NCI-H2081 (cell line): ENCODE measurements around the gene CTXND1.
"Not testable (repeated sequence)": the region's sequence is repeated elsewhere in the genome, so short reads cannot be mapped to it uniquely, and the experiment has no call there.

Experiments used
- DNase-seq, 2 experiments: peaks; one replicate each; lab custom pipeline; 2025; lab: John Stamatoyannopoulos, UW

Gene CTXND1

DNA sequence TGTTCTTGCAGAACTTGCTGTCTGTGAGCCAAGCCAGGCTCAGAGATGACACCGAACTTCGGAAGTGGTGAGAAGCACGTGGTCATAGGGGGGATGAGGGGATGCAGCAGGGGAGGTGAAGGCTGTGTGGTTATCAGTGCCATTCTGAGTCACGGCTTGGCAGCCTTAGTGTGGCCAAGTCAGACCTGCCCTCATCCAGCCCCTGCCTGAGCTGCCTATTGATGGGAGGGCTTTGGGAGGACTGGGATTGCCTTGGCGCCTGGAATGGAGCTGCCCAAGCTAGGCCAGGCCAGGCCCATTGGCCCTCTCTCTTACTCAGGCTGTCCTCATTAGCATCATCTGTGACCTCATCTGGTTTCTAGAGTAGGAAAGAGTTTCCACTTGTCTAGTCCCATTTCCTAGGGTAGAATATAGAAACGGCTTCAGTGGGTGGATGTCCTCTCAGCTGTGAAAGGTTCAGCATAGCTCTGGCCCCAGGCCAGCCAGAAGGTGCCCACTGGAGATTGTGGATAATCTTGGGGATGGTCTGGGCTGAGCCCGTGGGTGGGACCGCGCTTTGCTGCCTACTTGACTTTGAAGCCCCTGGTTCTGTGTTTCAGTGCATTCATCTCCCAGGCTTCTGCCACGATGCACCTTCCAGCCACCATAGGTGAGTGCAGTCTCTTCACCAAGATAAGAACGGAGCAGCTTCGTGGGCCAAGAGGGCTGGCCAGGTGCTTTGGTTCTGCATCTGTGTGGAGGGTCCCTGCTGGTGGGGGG is 92.0 kb downstream of the CTXND1 start:
- DNase-seq: no peak

DNA sequence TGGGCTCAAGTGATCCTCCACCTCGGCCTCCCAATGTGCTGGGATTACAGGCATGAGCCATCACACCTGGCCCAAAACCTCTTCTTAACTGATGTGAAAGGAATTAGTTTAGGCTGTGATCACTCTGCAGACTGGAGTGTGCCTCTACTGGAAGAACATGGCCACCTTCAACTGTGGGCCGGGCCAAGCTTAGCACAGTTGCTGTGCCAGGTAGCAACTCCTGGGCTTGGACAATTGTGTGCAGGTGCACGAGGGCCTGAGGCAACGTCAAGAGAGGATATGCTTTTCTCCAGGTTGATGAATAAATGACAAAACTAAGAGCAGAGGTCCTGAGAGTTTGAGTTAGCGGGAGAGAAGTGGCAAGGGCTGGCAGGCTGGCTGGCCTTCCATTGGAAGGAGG is 92.7 kb downstream of the CTXND1 start:
- no peak for DNase-seq

DNA sequence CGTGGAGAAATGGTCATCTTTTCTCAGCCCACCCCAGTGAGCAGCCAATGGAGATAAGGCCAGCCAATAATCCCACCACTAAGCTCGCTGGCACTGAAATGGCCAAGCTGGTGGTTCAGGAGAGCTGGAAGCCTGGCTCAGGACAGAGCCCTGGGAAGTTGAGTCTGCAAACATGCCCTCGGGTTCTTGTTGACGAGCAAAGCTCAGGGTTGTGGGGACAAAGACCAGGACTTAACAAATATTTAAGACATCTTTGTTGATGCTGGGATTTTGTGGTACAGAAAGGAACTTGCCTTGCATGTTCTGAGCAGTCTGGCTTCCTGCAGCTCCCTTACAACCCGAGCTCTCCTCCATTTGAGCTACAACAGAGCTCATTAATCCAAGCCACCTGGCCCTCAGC is 94.8 kb downstream of the CTXND1 start:
- DNase-seq: no peak

DNA sequence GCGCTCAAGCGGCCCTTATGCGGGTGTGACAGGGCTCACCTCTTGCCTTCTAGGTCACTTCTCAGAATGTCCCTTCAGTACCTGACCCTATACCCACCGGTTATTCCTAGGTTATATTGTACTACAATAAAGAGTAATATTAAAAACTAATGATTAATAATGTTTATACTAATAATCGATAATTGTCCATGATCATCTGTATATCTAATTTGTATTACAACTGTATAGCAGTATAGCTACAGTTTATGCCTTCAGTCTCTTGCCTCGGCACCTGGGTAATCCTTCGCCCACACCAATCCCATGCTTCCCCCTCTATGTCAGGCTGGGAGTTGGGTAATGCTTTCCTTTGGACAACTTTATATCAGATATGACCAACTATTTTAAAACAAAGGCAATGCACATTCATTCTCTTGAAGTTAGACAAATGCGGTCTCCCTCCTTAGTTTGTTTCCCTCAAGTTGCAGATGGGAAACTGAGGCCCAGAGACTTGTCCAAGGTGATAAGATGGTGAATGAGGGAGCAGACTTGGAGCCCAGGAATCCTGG is 95.8 kb downstream of the CTXND1 start:
- DNase-seq: no peak

DNA sequence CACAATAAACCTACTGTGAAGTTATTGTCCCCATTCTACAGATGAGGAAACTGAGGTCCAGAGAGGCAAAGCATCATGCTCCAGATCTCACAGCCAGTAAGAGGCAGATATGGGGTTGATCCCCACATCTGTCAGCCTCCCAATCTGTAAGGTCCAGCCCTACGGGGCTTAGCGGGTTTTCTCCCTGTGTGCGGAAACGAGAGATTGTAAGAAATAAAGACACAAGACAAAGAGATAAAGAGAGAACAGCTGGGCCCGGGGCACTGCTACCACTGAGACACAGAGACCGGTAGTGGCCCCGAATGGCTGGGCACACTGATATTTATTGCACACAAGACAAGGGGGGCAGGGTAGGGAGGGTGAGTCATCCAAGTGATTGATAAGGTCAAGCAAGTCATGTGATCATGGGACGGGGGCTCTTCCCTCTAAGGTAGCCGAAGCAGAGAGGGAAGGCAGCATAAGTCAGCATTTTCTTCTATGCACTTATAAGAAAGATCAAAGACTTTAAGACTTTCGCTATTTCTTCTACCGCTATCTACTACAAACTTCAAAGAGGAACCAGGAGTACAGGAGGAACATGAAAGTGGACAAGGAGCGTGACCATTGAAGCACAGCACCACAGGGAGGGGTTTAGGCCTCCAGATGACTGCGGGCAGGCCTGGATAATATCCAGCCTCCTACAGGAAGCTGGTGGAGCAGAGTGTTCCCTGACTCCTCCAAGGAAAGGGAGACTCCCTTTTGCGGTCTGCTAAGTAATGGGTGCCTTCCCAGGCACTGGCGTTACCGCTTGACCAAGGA is 96.4 kb downstream of the CTXND1 start:
- not testable (repeated sequence) for DNase-seq

DNA sequence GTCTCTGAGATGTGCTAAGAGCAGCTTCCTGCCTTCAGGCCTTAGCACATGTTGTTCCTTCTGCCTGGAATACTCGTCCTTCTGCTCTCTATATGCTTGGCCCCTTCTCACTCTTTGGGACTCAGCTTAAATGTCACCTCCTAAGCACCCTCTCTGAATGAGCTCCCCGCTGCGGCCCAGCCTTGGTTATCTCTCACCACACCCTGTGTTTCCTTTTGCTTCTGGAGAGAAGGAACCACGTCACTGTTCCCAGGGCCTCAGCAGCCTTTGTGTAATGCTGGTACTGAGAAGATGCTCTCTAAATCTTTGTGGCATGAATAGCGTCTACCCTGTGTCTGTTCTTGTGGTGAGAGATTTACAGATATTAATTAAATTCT is 97.0 kb downstream of the CTXND1 start:
- DNase-seq: no peak

DNA sequence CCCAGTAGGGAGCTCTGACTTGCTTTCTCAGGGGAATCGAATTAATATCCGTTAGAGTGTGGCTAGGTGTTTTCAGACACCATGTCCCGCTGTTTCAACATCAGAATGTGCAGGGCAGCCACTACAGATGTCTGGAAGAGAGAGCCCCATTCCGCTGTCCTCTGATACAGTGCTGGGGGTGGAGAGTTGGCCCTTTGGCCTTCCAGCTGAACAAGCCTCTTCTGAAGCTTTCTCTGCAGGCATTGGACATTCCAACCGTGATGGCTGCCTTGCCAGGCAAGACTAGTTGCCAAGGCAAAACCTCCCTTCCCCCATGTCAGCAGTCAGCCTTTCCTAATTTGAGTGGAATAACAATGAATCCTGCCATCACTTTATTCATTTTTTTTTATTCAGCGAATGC is 97.7 kb downstream of the CTXND1 start:
- no peak for DNase-seq

DNA sequence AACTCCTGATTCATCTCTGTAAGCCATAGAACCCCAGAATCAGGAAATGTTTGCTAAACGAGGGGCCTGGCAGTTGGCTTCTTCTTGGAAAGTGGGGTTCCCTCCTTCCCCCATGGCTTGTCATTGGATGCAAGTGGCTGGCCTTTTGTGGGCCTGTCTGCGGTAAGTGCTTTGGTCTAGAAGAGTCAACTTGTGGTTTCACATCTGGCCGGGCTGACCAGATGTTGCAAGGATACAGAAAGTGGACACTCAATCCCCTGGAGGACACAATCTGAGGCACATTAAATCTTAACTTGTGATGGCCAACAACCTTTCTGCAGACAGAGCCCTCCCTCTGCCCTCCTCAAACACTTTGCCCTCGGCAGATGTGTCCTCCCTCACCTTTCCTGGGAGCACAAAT is 98.1 kb downstream of the CTXND1 start:
- DNase-seq: no peak

DNA sequence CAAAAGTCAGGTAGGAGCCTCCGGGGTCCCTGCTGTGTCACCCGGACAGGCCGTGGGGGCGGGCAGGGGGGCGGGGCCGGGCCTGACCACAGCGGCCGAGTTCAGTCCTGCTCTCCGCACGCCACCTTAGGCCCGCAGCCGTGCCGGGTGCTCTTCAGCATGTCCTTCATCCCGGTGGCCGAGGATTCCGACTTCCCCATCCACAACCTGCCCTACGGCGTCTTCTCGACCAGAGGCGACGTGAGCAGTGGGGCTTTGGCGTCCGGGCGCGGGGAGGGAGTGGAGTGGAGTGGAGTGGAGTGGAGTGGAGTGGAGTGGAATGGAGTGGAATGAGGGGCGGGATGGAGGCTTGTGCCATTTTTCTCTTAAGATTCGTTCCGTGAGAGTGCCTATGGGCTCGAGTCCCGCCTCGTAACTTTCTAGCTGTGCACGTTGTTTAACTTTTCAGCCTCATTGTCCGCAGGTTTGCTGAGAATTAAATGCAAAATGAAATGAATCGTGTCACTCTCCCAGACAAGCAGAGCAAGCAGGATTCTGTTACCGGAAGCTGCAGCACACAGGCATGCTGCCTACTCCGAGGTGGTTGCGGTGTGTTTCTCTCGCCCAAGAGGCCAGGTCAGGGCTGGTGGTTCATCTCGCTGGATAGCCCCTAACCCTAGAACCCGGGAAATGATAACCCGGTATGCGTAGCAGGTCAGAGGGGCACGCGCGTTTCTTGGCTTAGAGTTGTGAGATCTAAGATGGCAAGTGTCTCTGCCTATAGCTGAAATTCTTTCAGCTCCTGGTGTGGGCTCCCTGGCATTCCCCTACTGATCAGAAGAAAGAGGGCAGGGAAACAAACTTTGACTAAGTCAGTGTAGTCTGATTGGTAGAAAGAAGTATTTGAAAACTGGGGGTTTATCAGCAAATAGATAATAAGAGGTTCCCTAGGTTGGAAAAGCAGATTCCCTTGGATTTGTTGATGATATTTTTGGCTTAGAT is 98.8 kb downstream of the CTXND1 start, which contains the start of gene FAH:
Gene FAH (plus strand): TSS at position 104 of the 981 bp plus-strand sequence. CDS start 56 bp downstream, at position 160.
- DNase-seq: no peak

DNA sequence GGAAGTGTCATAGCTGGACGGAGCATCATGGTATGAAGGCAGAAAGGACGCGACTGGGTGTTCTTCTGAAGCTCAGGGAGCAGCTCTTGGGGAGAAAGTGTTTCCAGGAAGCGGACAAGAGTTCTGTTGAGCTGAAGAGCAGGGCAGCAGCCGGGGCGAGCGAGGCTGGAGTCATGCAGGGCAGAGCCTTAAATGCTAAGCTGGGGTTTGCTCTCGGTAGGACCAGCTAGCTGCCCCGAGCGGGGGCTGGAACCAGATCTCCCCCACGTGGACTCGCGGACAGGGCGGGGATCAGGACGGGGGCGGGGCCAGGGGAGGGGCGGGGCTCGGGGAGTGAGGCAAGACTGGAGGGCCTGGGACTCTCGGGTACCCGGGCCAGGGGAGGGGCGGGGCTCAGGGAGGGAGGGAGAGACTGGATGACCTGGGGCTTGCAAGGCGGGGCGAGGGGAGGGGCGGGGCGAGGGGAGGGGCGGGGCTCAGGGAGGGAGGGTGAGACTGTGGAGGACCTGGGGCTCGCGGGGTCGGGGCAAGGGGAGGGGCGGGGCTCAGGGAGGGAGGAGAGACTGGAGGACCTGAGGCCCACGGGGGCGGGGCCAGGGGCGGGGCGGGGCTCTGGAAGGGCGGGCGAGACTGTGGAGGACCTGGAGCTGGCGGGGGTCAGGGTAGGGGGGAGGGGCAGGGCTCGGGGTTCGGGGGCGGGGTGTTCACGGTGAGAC is 99.7 kb downstream of the CTXND1 start:
- DNase-seq: peak; percentile 56 to 72

DNA sequence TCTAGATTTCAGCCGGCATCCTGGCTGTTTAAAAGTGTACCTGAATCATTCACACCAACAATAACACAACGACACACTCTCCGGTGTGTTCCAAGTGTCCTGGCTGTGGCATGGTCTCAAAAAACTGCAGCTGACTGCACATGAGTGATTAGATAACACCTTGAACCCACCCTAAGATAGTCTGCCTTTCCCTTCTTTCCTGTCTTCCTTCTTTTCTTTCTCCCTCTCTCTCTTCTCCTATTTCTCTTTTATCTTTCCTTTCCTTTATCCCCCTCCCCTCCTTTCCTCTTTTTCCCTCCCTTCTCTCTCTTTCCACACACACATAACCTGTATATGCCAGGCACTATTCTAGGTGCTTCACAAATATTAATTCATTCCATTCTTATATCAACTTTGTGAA is 100.4 kb downstream of the CTXND1 start:
- no peak for DNase-seq

DNA sequence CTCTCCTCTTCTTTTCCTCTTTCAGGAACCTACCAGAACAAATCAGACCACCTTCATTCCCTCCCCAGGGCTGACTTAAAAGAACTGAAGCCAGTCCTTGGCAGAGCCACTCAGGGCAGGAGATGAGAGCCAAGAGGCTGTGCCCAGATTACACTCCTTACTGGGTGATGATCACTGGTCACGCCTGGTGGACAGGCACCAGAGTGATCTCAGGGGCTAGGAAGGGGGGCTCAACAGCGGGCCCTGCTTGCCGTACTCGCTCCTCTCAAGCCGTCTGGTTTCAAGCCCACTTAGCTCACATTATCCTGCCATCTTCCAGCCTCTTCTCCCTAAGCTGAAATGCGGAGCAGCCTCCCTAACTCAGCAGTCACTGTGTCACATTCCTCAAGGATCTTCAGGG is 100.9 kb downstream of the CTXND1 start:
- no peak for DNase-seq
